Measurements from ENCODE around the gene PARD3B.

Gene PARD3B

GRCh38 chr2:205494537-205495235, 949.4 kb downstream of the PARD3B start:
- no peak for DNase-seq

- DNase-seq = no peak
Measured at GRCh38 chr2:205495819-205496218, 950.5 kb downstream of the PARD3B start.

- no peak for DNase-seq
Measured at GRCh38 chr2:205496370-205496769, 951.1 kb downstream of the PARD3B start.

GRCh38 chr2:205496772-205497171, 951.5 kb downstream of the PARD3B start:
- no peak for DNase-seq

GRCh38 chr2:205499006-205499405, 953.7 kb downstream of the PARD3B start:
- no peak for DNase-seq

GRCh38 chr2:205500065-205500464, 954.8 kb downstream of the PARD3B start:
- no peak for DNase-seq

- DNase-seq = no peak
Measured at GRCh38 chr2:205500951-205501350, 955.7 kb downstream of the PARD3B start.

- DNase-seq = no peak
Measured at GRCh38 chr2:205501826-205502225, 956.6 kb downstream of the PARD3B start.

GRCh38 chr2:205505371-205505770, 960.1 kb downstream of the PARD3B start:
- no peak for DNase-seq

GRCh38 chr2:205509655-205510054, 964.4 kb downstream of the PARD3B start:
- no peak for DNase-seq

- DNase-seq = no peak
Measured at GRCh38 chr2:205510345-205510744, 965.1 kb downstream of the PARD3B start.

GRCh38 chr2:205511221-205511620, 965.9 kb downstream of the PARD3B start:
- DNase-seq = no peak

- DNase-seq = no peak
Measured at GRCh38 chr2:205511641-205512040, 966.4 kb downstream of the PARD3B start.

GRCh38 chr2:205520311-205520710, 975.0 kb downstream of the PARD3B start:
- no peak for DNase-seq

GRCh38 chr2:205524656-205525055, 979.4 kb downstream of the PARD3B start:
- no peak for DNase-seq

GRCh38 chr2:205527801-205528200, 982.5 kb downstream of the PARD3B start:
- DNase-seq = no peak

- no peak for DNase-seq
Measured at GRCh38 chr2:205531072-205531471, 985.8 kb downstream of the PARD3B start.

- no peak for DNase-seq
Measured at GRCh38 chr2:205531489-205532148, 986.3 kb downstream of the PARD3B start.

- DNase-seq = no peak
Measured at GRCh38 chr2:205535001-205535400, 989.7 kb downstream of the PARD3B start.

GRCh38 chr2:205539603-205540002, 994.3 kb downstream of the PARD3B start:
- no peak for DNase-seq

- DNase-seq = no peak
Measured at GRCh38 chr2:205540036-205540435, 994.8 kb downstream of the PARD3B start.

- no peak for DNase-seq
Measured at GRCh38 chr2:205543262-205543843, 998.1 kb downstream of the PARD3B start.

- no peak for DNase-seq
Measured at GRCh38 chr2:205543937-205544702, 998.8 kb downstream of the PARD3B start.

Data from KG1 (cell line).